DMS153 (cell line): Measurements from ENCODE around the gene COA7.

Experiments
- DNase-seq: peaks from one replicate; lab custom pipeline; 2025; lab: John Stamatoyannopoulos, UW

COA7 gene

GRCh38 chr1:52669696-52670095, 28.5 kb downstream of the COA7 start:
- DNase-seq: no peak

GRCh38 chr1:52668711-52669110, 29.4 kb downstream of the COA7 start:
- no peak for DNase-seq

DNA sequence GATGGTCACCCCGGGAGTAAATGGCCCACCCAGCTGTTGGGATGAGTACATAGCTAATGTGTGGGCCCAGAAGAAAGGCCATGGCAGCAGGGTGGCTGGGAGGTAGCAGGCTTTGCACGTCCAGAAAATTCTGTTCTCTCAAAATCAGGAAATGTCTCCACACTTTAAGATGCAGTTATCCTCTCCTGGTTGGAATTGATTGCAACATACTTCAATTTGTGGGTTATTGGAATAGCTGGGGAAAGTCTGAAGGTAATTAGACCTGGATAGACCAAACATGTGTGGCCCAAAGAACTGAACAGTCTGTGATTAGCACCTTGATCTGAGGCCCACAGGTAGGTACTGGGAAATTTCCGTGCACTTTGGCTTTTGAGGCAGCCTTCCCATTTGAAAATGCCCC, 30.2 kb downstream of the COA7 start:
- DNase-seq: no peak

DNA sequence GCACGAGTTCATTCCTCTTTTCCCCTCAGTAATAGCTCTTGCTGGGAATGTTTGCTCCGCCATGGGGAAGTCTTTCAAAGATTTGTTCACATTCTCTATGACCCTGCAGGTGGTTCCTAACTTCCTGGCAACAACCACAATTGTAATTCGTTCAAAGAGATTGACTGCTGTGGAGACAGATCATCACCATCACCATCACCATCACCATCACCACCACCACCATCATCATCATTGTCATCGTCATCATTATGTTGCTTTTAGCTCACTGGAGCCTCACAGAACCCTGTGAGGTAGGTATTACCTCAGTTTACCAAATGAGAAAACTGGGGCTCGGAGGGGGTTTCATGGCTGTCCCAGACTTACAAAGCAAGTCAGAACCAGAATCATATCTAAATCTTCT, 30.9 kb downstream of the COA7 start:
- no peak for DNase-seq

GRCh38 chr1:52665006-52665941, 32.9 kb downstream of the COA7 start:
- no peak for DNase-seq

DNA sequence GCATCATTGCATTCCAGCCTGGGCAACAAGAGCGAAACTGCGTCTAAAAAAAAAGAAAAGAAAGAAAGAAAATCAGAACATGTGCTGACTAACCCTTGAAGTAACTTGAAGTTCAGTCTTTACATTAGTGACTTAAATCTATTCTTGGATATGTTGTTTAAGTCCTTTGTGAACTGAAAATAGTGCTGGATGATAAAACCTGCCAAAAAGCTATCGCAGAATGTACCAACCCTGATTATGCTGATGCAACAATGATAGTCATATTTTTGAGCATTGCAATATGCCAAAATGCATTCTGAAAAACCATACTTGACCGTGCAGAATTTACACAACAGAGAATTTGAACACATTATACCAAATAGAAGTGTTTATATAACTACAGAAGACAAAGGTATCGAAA, 34.4 kb downstream of the COA7 start:
- DNase-seq: no peak

DNA sequence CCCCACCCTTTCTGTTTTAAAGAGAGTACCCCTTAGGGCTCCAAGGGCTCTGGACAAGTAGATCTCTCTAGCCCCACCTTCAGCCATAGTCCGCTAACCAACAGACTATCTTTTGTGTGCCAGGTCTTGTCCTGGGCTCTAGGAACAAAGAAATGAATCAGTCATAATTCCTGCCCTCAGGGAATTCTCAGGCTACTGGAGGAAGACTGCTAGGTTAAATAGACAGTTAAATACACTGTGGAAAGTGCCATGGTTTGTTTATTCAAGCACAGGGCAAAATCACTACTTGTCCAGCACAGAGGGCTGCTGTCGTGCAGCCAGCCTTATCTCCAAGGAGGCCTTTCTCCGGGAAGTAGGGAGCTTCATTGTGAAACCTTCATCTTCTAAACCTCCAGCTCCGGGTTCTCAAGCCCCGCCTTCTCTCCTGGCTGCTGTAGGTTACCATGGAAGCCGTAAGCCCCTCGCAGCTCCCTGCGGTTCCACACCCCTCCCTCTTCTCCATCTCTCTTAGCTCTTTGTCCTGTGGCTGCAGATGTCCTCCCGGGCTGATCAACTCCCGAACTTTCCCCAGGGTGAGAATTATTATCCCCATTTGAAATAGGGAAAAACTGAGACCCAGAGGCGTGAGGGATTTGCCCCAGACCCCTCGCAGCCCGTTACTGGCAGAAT, 35.4 kb downstream of the COA7 start:
- DNase-seq: peak; percentile 47

GRCh38 chr1:52660807-52661206, 37.3 kb downstream of the COA7 start:
- no peak for DNase-seq

GRCh38 chr1:52659851-52660596, 38.1 kb downstream of the COA7 start:
- no peak for DNase-seq

DNA sequence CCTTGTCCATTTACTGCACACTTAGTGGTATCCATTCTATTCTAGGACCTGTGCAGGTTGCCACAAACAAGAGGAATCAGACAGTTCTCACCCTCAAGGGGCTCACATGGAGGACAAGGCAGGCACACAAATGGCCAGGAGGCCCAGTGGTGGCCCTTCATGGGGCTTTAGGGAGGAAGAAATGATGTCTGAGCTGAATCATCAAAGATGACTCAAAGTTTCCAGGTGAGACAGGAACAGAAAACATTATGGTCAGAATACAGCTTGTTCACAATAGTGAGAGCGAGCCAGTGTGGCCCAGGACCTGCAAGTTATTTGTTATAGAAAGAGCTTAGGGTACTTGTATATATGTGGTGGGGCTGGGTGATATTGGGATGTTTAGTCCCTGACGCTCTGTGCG, 38.8 kb downstream of the COA7 start:
- no peak for DNase-seq

- no peak for DNase-seq
Measured at GRCh38 chr1:52658795-52659194, 39.4 kb downstream of the COA7 start.

DNA sequence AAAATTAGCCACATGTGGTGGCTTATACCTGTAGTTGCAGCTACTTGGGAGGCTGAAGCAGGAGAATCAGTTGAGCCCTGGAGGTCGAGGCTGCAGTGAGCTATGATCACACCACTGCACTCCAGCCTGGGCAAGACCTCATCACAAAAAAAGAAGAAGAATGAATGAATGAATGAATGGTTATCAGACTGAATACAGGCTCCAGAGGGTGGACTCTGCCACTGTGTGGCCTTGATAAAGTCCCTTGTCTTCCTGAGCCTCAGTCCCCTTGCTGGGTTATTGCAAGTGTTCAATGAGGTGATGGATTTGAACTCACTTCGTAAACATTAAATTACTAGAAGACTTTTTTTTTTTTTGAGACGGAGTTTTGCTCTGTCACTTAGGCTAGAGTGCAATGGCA, 40.4 kb downstream of the COA7 start:
- no peak for DNase-seq

GRCh38 chr1:52654063-52654462, 44.1 kb downstream of the COA7 start:
- DNase-seq: no peak

GRCh38 chr1:52653207-52653849, 44.8 kb downstream of the COA7 start:
- DNase-seq: no peak

- DNase-seq: no peak
Measured at GRCh38 chr1:52651904-52652303, 46.2 kb downstream of the COA7 start.

GRCh38 chr1:52645261-52645660, 52.9 kb downstream of the COA7 start:
- DNase-seq: no peak

DNA sequence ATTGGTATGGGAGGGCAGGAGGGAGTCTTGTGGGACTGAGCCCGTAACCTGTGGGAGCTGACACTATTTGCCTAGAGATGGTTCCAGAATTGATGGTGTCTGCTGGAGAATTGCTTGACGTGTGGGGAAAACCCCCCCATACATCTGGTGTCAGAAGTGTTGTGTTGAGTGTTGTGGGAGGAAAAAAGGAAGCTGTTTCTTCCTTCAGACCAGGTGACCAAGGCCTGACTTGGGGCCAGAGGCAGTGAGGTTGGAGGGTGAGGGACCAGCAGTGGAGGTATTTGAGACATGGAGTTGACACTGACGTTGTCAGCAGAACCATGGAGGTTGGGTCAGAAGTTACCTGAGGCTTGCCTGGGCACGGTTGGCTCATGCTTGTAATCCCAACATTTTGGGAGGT, 56.8 kb downstream of the COA7 start:
- DNase-seq: no peak

GRCh38 chr1:52640697-52641096, 57.5 kb downstream of the COA7 start:
- no peak for DNase-seq

- no peak for DNase-seq
Measured at GRCh38 chr1:52637946-52638345, 60.2 kb downstream of the COA7 start.

DNA sequence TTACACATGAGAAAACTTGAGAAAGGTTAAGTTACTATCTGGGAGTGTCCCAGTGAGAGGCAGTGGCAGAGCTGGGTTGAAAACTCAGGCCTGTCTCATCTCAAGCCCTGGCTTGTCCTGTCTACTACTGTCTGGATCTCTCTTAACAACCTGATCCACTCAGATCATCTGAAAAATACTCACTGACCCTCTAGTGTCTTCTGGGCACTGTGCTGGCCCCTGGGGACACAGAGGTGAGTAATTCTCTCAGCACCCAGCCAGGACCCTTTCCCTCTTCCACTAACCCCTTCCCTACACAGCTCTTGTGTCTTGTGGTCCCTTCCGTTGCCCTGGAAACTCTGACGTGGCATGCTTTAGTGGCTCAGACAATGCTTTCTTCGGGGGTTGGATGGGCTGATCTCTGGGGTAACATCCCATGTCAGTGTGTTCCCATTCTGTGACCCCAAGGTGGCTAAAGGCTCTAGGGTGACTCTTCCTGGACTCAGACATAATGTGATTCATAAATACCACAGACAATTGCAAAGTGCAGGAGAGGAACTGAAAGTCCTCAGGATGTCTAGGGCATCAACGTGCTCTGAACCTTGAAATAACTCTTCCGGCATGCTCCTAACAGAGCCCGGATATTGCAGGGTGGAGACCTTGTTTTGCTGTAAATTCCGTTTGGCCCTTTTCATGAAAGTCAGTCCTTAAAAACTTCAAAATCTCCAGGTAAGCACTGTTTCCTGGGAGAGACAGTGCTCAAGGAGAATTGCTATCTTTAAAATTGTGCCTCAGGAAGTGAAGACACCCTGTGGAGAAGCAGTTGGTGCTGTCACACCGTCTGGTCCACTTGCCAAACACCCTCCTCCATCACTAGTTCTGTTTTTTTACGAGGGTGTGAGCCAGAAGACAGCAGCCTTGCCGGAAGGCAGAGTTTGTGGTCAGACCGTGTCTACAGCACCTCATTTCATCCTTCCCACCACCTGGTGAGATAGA, 61.1 kb downstream of the COA7 start:
- no peak for DNase-seq
